HFFc6 (cell line): ENCODE results near the gene AFAP1L1. TPM values are rescaled to one million over a fixed set of nuclear protein-coding genes. Genes with fewer than 3 reads are reported as not detected.

ENCODE experiments used
- DNase-seq: peaks from one replicate; pipeline ENCODE4 v3.0.0-alpha.2; 2018
- H3K27ac Mint-ChIP-seq: 2 replicates; pipeline ENCODE4 v1.8.0; 2020; ENCODE audit warnings: mild to moderate bottlenecking, mixed read lengths
- H3K27me3 Mint-ChIP-seq: 2 replicates; pipeline ENCODE4 v1.8.0; 2021; ENCODE audit warnings: mild to moderate bottlenecking, moderate library complexity, mixed read lengths; ENCODE audit not compliant: insufficient read depth
- H3K36me3 Mint-ChIP-seq: 2 replicates; pipeline ENCODE4 v1.8.0; 2021; ENCODE audit warnings: low read depth, mixed read lengths
- H3K4me1 Mint-ChIP-seq: 2 replicates; pipeline ENCODE4 v1.8.0; 2020; ENCODE audit warnings: low read depth, mixed read lengths
- H3K4me3 Mint-ChIP-seq: 2 replicates; pipeline ENCODE4 v1.8.0; 2020; ENCODE audit warnings: mild to moderate bottlenecking, moderate library complexity, mixed read lengths
- H3K9me3 Mint-ChIP-seq: 2 replicates; pipeline ENCODE4 v1.8.0; 2020; ENCODE audit warnings: mild to moderate bottlenecking, mixed read lengths
- CTCF ChIP-seq: fragments of 200-600 bp; sonication (generic); IDR thresholded peaks from 2 replicates; pipeline ENCODE4 v1.5.0; 2021; ENCODE audit warnings: antibody characterized with exemption, mild to moderate bottlenecking
- total RNA-seq, 6 experiments: library from RNA; stranded (reverse); fragmentation: NEBNext Ultra II Directional; extraction: Animal tissue kit (Norgen Biotek cat#: 25700); gene quantifications; 2 replicates in 1 of 6; 3 replicates in 5 of 6; pipeline ENCODE4 v1.2.3, GENCODE V29; 2021

AFAP1L1 gene
- total RNA-seq, 6 experiments from 2014 or later = 3.2 to 7.5 (median 5.4) TPM

DNA sequence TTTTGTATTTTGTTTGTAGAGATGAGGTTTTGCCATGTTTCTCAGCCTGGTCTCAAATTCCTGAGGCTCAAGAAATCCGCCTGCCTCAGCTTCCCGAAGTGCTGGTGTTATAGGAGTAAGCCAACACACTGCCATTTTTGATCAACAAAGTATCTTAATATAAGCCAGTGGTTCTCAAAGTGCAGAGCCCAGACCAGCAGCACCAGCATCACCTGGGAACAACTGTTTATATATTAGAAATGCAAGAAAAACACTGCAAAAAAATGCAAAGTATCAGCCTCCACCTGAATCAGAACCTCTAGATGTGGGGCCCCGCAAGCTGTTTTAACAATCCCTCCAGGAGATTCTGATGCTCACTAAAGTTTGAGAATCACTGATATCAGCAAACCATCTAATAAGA, 101.3 kb downstream of the AFAP1L1 start:
- H3K27ac Mint-ChIP-seq = no peak overlapping the region

DNA sequence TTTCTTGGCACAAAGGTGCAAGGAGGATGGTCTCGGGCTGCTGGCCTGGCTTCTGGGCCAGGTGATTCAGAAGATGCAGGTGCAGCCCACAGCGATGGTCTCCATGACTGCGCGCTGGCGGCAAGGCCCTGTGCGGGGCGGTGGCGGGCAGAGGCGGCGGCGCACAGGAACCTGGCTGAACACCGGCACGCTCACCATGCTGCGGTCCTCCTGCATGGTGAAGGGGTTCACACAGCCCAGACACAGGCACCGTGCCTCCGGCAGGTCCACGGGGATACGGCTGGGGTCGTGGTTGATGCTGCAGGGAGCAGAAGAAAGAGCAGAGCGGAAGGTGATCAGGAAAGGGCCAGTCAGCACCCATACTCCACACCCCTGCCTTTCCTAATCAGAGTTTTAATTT, 102.6 kb downstream of the AFAP1L1 start:
- no peak overlapping the region for H3K4me3 Mint-ChIP-seq
- DNase-seq = no peak
- no peak for TF ChIP-seq CTCF
- H3K9me3 Mint-ChIP-seq = no peaks in the 10 kb centered on the region
- no peak overlapping the region for H3K27ac Mint-ChIP-seq
- peaks cover 9% of the 10 kb centered on the region for H3K27me3 Mint-ChIP-seq
- H3K4me1 Mint-ChIP-seq = no peaks in the 10 kb centered on the region
- no peaks in the 10 kb centered on the region for H3K36me3 Mint-ChIP-seq

More for the DNA sequence above, 101.3 kb downstream of the AFAP1L1 start:
- no peak for DNase-seq
- no peak for TF ChIP-seq CTCF
- no peak overlapping the region for H3K4me3 Mint-ChIP-seq
- H3K27me3 Mint-ChIP-seq = peaks cover 9% of the 10 kb centered on the region
- H3K4me1 Mint-ChIP-seq = no peaks in the 10 kb centered on the region
- H3K9me3 Mint-ChIP-seq = no peaks in the 10 kb centered on the region
- H3K36me3 Mint-ChIP-seq = no peaks in the 10 kb centered on the region

DNA sequence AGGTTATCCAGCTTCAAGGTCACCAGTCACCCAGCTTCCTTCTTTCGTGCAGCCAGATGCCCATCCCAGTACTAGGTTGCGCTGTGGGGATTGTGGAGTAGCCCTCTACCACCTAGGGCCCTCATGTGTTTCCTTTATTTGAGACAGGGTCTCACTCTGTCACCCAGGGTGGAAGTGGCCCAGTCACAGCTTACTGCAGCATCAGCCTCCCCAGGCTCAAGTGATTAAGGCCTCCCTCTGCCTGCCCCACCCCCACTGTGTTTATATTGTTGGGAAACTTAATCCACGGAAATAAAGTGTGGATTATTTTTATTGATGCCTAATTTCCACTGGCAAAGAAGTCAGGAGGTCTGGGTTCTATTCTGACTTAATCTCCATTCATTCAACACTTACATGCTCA, 103.1 kb downstream of the AFAP1L1 start:
- H3K4me1 Mint-ChIP-seq = no peaks in the 10 kb centered on the region
- H3K9me3 Mint-ChIP-seq = no peaks in the 10 kb centered on the region
- no peaks in the 10 kb centered on the region for H3K36me3 Mint-ChIP-seq
- no peak overlapping the region for H3K27ac Mint-ChIP-seq
- no peak for DNase-seq
- no peak for TF ChIP-seq CTCF
- H3K27me3 Mint-ChIP-seq = peaks cover 9% of the 10 kb centered on the region
- no peak overlapping the region for H3K4me3 Mint-ChIP-seq

DNA sequence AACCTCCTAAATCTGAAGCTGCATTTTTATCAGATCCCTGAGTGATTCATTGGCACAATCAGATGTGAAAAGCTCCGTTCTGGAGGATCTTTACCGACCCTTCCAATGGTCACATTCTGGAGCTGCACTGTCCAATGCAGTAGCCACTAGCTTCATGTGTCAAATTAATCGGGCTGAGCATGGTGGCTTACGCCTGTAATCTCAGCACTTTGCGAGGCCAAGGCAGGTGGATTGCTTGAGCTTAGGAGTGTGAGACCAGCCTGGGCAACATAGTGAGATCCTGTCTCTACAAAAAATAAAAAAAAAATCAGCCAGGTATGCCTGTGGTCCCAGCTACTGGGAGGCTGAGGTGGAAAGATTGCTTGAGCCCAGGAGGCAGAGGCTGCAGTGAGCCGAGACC, 103.8 kb downstream of the AFAP1L1 start:
- H3K27ac Mint-ChIP-seq = no peak overlapping the region
- no peaks in the 10 kb centered on the region for H3K4me1 Mint-ChIP-seq
- no peak overlapping the region for H3K4me3 Mint-ChIP-seq
- no peaks in the 10 kb centered on the region for H3K36me3 Mint-ChIP-seq
- peaks cover 9% of the 10 kb centered on the region for H3K27me3 Mint-ChIP-seq
- DNase-seq = no peak
- no peaks in the 10 kb centered on the region for H3K9me3 Mint-ChIP-seq
- no peak for TF ChIP-seq CTCF

DNA sequence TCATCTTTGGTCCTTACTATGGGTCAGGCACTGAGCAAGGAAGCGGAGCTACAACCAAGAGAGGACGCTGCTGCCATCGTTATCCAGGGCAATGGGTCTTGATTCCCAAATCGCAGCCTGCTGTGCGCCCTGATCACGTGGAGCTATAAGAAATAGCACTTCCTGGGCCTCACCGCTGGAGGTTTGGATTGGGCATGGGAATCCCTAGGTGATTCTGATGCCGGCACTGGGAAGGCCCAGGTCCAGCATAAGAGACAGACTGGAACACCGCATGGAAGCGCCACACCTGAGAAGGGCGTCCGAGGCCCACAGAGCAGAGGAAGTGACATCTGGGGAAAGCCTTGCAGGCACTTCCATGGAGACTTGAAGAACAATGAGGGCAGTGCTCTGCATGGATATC, 104.4 kb downstream of the AFAP1L1 start:
- no peak for TF ChIP-seq CTCF
- Mint-ChIP-seq H3K27ac (no peak overlapping the region), H3K4me3 (no peak overlapping the region), H3K36me3 (no peaks in the 10 kb centered on the region), H3K4me1 (no peaks in the 10 kb centered on the region), H3K27me3 (peaks cover 10% of the 10 kb centered on the region), H3K9me3 (no peaks in the 10 kb centered on the region)
- no peak for DNase-seq
